ENCODE measurements around the gene PHF2.

Gene PHF2

GRCh38 chr9:93701494-93702218 is 125.3 kb downstream of the PHF2 start:
- no peak for DNase-seq (ENCODE audit: low spot score)

- DNase-seq (ENCODE audit: low spot score), result no peak
Measured at GRCh38 chr9:93702261-93702660, 125.9 kb downstream of the PHF2 start.

GRCh38 chr9:93708289-93708986 is 132.1 kb downstream of the PHF2 start:
- DNase-seq (ENCODE audit: low spot score), result no peak

- no peak for DNase-seq (ENCODE audit: low spot score)
Measured at GRCh38 chr9:93708987-93709302, 132.6 kb downstream of the PHF2 start.

- no peak for DNase-seq (ENCODE audit: low spot score)
Measured at GRCh38 chr9:93709600-93710369, 133.4 kb downstream of the PHF2 start.

- DNase-seq (ENCODE audit: low spot score), result no peak
Measured at GRCh38 chr9:93710370-93710723, 134.0 kb downstream of the PHF2 start.

GRCh38 chr9:93711002-93711401 is 134.6 kb downstream of the PHF2 start:
- DNase-seq (ENCODE audit: low spot score), result no peak

- DNase-seq (ENCODE audit: low spot score), result no peak
Measured at GRCh38 chr9:93712896-93713295, 136.5 kb downstream of the PHF2 start.

GRCh38 chr9:93713716-93714115 is 137.3 kb downstream of the PHF2 start:
- no peak for DNase-seq (ENCODE audit: low spot score)

GRCh38 chr9:93721417-93721965 is 145.1 kb downstream of the PHF2 start:
- no peak for DNase-seq (ENCODE audit: low spot score)

GRCh38 chr9:93724852-93725251 is 148.5 kb downstream of the PHF2 start:
- DNase-seq (ENCODE audit: low spot score), result no peak

- no peak for DNase-seq (ENCODE audit: low spot score)
Measured at GRCh38 chr9:93725382-93725781, 149.0 kb downstream of the PHF2 start.

- DNase-seq (ENCODE audit: low spot score), result no peak
Measured at GRCh38 chr9:93726147-93726546, 149.8 kb downstream of the PHF2 start.

Measured in iPS-NIHi11 (cell line).